ENCODE measurements around the gene CACNA2D2. TPM values are rescaled to one million over a fixed set of nuclear protein-coding genes. Genes with fewer than 3 reads are reported as not detected.

Gene CACNA2D2
- total and polyA plus RNA-seq, 4 donors: 0.10 to 0.19 (median 0.15) TPM

GRCh38 chr3:50455161-50456018, 48.0 kb downstream of the CACNA2D2 start:
- no peak for TF ChIP-seq TAF1 (conservative IDR thresholded peaks at IDR 0.05)
- no peak for TF ChIP-seq CTCF (IDR thresholded peaks at IDR 0.05; ENCODE audit: low read depth, low read length, missing input control)
- no peak overlapping the region for H3K4me3 ChIP-seq (ENCODE audit: low read depth in 1 of 3, low read length in 3 of 3)
- H3K9ac ChIP-seq (ENCODE audit: low read depth in 1 of 2, low read length in 2 of 2): no peak overlapping the region
- no peaks in the 10 kb centered on the region for H3K4me1 ChIP-seq (ENCODE audit: control insufficient read depth in 4 of 4, insufficient read depth in 4 of 4, low read length in 3 of 4)
- no peaks in the 10 kb centered on the region for H3K9me3 ChIP-seq (ENCODE audit: control insufficient read depth in 4 of 4, low read length in 3 of 4)
- 86% methylated on average over 31 of the region's 31 CpGs for WGBS
- no peaks in the 10 kb centered on the region for H3K27me3 ChIP-seq (ENCODE audit: control insufficient read depth in 4 of 4, insufficient read depth in 4 of 4, low read length in 3 of 4)
- H3K27ac ChIP-seq (ENCODE audit: low read depth in 1 of 2, low read length in 2 of 2): no peak overlapping the region
- H3K36me3 ChIP-seq (ENCODE audit: control insufficient read depth in 4 of 4, insufficient read depth in 3 of 4, low read depth in 1 of 4, low read length in 3 of 4): no peaks in the 10 kb centered on the region
- DNase-seq (ENCODE audit: low spot score): no peak

DNA sequence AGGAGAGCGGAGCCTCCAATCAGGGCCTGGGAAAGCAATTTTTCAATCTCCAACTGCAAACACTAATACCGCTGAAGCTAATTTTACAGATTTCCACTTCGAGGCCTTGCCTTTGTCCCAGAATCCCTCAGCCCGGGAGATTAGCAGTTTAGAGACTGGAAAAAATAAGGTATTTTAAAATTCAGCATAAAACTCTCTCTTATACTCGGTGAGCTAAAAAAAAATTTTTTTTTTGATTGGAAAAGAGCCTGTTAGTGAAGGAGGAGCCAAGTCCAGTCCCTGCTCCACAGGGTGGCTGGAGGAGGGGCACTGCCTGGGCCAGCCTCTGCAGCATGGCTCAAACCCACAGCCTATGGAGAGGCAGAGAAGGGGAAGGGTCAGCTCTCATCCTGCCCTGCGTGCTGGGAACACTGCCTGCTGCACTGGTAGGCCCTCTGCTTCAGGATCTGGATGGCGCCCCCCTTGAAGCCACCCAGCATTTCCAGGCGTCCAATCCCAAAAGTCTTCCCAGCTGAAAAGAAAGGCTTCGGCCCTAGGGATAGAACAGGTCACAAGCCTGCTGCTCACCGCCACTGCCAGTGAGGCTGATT, 48.9 kb downstream of the CACNA2D2 start:
- H3K4me3 ChIP-seq (ENCODE audit: low read depth in 1 of 3, low read length in 3 of 3): no peak overlapping the region
- H3K4me1 ChIP-seq (ENCODE audit: control insufficient read depth in 4 of 4, insufficient read depth in 4 of 4, low read length in 3 of 4): no peaks in the 10 kb centered on the region
- TF ChIP-seq FOXA1 (IDR thresholded peaks at IDR 0.05) (no peak), EGR1 (IDR thresholded peaks at IDR 0.05; ENCODE audit: low read depth in 2 of 2) (no peak), HNF4A (conservative IDR thresholded peaks at IDR 0.05) (no peak), YY1 (IDR thresholded peaks at IDR 0.05) (no peak), SP1 (IDR thresholded peaks at IDR 0.05) (no peak), ATF3 (IDR thresholded peaks at IDR 0.05) (no peak), RXRA (IDR thresholded peaks at IDR 0.05) (no peak), RAD21 (IDR thresholded peaks at IDR 0.05) (no peak), GABPA (IDR thresholded peaks at IDR 0.05 in 1 of 2, conservative IDR thresholded peaks at IDR 0.05 in 1 of 2) (no peak), TAF1 (conservative IDR thresholded peaks at IDR 0.05) (no peak), NR2F2 (IDR thresholded peaks at IDR 0.05) (no peak), ZBTB33 (IDR thresholded peaks at IDR 0.05) (no peak), HNF4G (IDR thresholded peaks at IDR 0.05) (no peak), JUND (IDR thresholded peaks at IDR 0.05) (no peak), CTCF (IDR thresholded peaks at IDR 0.05; ENCODE audit: low read depth, low read length, missing input control) (no peak), FOXA2 (IDR thresholded peaks at IDR 0.05) (no peak)
- TF ChIP-seq, protein P1, sequence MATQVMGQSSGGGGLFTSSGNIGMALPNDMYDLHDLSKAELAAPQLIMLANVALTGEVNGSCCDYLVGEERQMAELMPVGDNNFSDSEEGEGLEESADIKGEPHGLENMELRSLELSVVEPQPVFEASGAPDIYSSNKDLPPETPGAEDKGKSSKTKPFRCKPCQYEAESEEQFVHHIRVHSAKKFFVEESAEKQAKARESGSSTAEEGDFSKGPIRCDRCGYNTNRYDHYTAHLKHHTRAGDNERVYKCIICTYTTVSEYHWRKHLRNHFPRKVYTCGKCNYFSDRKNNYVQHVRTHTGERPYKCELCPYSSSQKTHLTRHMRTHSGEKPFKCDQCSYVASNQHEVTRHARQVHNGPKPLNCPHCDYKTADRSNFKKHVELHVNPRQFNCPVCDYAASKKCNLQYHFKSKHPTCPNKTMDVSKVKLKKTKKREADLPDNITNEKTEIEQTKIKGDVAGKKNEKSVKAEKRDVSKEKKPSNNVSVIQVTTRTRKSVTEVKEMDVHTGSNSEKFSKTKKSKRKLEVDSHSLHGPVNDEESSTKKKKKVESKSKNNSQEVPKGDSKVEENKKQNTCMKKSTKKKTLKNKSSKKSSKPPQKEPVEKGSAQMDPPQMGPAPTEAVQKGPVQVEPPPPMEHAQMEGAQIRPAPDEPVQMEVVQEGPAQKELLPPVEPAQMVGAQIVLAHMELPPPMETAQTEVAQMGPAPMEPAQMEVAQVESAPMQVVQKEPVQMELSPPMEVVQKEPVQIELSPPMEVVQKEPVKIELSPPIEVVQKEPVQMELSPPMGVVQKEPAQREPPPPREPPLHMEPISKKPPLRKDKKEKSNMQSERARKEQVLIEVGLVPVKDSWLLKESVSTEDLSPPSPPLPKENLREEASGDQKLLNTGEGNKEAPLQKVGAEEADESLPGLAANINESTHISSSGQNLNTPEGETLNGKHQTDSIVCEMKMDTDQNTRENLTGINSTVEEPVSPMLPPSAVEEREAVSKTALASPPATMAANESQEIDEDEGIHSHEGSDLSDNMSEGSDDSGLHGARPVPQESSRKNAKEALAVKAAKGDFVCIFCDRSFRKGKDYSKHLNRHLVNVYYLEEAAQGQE (IDR thresholded peaks at IDR 0.05): no peak
- TF ChIP-seq, protein P2, sequence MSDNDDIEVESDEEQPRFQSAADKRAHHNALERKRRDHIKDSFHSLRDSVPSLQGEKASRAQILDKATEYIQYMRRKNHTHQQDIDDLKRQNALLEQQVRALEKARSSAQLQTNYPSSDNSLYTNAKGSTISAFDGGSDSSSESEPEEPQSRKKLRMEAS (IDR thresholded peaks at IDR 0.05): no peak
- no peaks in the 10 kb centered on the region for H3K36me3 ChIP-seq (ENCODE audit: control insufficient read depth in 4 of 4, insufficient read depth in 3 of 4, low read depth in 1 of 4, low read length in 3 of 4)
- WGBS: 90% methylated on average over 10 of the region's 10 CpGs
- H3K9ac ChIP-seq (ENCODE audit: low read depth in 1 of 2, low read length in 2 of 2): no peak overlapping the region
- no peak for DNase-seq (ENCODE audit: low spot score)
- H3K27me3 ChIP-seq (ENCODE audit: control insufficient read depth in 4 of 4, insufficient read depth in 4 of 4, low read length in 3 of 4): no peaks in the 10 kb centered on the region
- no peaks in the 10 kb centered on the region for H3K9me3 ChIP-seq (ENCODE audit: control insufficient read depth in 4 of 4, low read length in 3 of 4)
- no peak overlapping the region for H3K27ac ChIP-seq (ENCODE audit: low read depth in 1 of 2, low read length in 2 of 2)

Data from liver (tissue), 9 donors.